ENCODE results near the gene ZNF513.

The ZNF513 gene

DNA sequence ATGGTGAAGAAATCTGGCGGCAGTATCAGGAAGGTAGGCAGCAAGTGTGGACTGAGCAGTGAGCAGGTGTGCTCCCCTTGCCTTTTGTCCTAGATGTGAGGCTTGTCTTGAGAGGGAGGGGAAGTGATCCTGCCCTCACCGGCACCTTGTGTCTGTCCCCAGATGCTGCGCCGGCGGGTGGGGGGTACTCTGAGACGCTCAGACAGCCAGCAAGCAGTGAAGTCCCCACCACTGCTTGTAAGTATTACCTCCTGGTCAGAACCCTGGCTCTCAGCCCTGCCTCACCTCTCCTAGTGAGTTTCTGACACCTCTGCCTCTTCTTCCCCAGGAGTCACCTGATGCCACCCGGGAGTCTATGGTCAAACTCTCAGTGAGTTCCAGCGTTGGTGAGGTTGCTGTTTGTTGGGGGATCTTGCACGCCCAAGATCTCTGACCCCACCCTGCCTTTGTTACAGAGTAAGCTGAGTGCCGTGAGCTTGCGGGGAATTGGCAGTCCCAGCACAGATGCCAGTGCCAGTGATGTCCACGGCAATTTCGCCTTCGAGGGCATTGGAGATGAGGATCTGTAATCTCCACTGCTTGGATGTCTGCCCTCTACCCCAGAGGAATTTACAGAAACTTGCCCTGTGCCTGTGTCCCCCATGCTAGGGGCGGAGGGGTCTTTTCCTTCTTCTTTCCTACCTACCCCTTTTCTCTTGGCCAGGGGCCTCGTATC, 4.2 kb downstream of the ZNF513 start:
- Histone ChIP-seq H3K18ac (ENCODE audit: low read length) (no peak overlapping the region), H3K79me1 (ENCODE audit: low read length) (peaks cover 12% of the 10 kb centered on the region), H3K79me2 (ENCODE audit: control insufficient read depth, insufficient read depth, low read length, poor library complexity) (peaks cover 7% of the 10 kb centered on the region), H3K4ac (ENCODE audit: low read depth, low read length) (no peak overlapping the region), H4K12ac (ENCODE audit: low read depth, low read length) (no peak overlapping the region), H3K9ac (ENCODE audit: low read length) (no peak overlapping the region), H3K27ac (ENCODE audit: low read depth, low read length) (no peak overlapping the region), H2BK12ac (ENCODE audit: low read length) (no peak overlapping the region), H4K91ac (ENCODE audit: low read depth, low read length) (no peak overlapping the region), H3K23ac (ENCODE audit: low read length) (no peak overlapping the region), H2BK120ac (ENCODE audit: insufficient read depth, low read length, poor library complexity) (no peak overlapping the region), H3K9me3 (ENCODE audit: insufficient read depth, low read depth, low read length) (no peaks in the 10 kb centered on the region), H4K8ac (ENCODE audit: low read depth, low read length) (no peak overlapping the region), H3K4me1 (ENCODE audit: control insufficient read depth in 1 of 2, insufficient read depth in 2 of 2, low read length in 2 of 2) (peaks cover 7 to 8% of the 10 kb centered on the region in 2 experiments), H2AK5ac (ENCODE audit: low read length) (no peak overlapping the region), H3K27me3 (ENCODE audit: insufficient read depth, low read length) (no peaks in the 10 kb centered on the region), H3K36me3 (ENCODE audit: control insufficient read depth in 1 of 2, insufficient read depth in 2 of 2, low read length in 2 of 2) (peaks cover 55 to 62% of the 10 kb centered on the region in 2 experiments), H3K4me2 (ENCODE audit: low read length) (no peak overlapping the region), H2AFZ (ENCODE audit: insufficient read depth, low read length, poor library complexity) (no peak overlapping the region), H3K14ac (ENCODE audit: low read length) (no peak overlapping the region), H2BK5ac (ENCODE audit: low read depth, low read length, poor library complexity) (no peak overlapping the region), H3K4me3 (ENCODE audit: low read depth, low read length) (no peak overlapping the region)
- WGBS (ENCODE audit: extremely low coverage, insufficient coverage, insufficient read length) = no CpG with 5 or more reads among the region's 16 CpGs
- no peak for DNase-seq

DNA sequence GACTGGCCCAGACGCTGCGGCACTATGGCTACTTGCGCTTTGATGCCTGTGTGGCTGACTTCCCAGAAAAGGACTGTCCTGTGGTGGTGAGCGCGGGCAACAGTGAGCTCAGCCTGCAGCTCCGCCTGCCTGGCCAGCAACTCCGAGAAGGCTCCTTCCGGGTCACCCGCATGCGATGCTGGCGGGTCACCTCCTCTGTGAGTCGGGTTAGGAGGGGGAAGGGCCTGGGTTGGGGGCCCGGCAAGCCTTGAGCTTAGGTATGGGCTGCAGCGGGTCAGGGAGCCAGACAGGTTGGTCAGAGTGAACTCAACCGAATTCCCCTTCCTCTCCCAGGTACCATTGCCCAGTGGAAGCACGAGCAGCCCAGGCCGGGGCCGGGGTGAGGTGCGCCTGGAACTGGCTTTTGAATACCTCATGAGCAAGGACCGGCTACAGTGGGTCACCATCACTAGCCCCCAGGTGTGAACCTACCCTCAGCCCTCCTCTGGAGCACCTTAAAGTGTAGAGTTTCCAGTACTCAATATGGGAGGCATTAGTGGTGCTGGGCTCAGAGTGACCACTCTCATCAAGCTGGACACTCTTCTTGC, 4.9 kb downstream of the ZNF513 start:
- no CpG with 5 or more reads among the region's 20 CpGs for WGBS (ENCODE audit: extremely low coverage, insufficient coverage, insufficient read length)
- no peak overlapping the region for H2BK5ac ChIP-seq (ENCODE audit: low read depth, low read length, poor library complexity)

DNA sequence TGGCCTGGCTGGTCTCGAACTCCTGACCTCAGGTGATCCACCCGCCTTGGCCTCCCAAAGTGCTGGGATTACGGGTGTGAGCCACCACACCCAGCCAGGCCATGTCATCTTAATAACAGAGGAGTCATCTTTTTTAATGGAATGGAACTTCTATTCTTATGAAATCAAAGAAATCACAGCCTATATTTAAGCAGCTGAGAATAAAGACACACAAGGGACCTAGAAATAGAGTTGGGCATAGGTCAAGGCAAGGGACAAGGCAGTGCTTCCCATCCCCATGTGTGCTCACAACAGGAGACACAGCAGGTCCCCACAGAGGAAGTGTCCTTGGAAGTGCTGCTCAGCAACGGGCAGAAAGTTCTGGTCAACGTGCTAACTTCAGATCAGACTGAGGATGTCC, 7.0 kb downstream of the ZNF513 start:
- Histone ChIP-seq H3K4me3 (ENCODE audit: low read depth, low read length) (no peak overlapping the region), H2AFZ (ENCODE audit: insufficient read depth, low read length, poor library complexity) (no peak overlapping the region), H4K8ac (ENCODE audit: low read depth, low read length) (no peak overlapping the region), H3K9ac (ENCODE audit: low read length) (no peak overlapping the region), H3K14ac (ENCODE audit: low read length) (no peak overlapping the region), H4K12ac (ENCODE audit: low read depth, low read length) (no peak overlapping the region), H2BK120ac (ENCODE audit: insufficient read depth, low read length, poor library complexity) (no peak overlapping the region), H4K91ac (ENCODE audit: low read depth, low read length) (no peak overlapping the region), H3K4me1 (ENCODE audit: control insufficient read depth in 1 of 2, insufficient read depth in 2 of 2, low read length in 2 of 2) (peaks cover 4 to 11% of the 10 kb centered on the region in 2 experiments), H3K23ac (ENCODE audit: low read length) (no peak overlapping the region), H3K36me3 (ENCODE audit: control insufficient read depth in 1 of 2, insufficient read depth in 2 of 2, low read length in 2 of 2) (peaks cover 47 to 54% of the 10 kb centered on the region in 2 experiments), H3K79me1 (ENCODE audit: low read length) (peaks cover 15% of the 10 kb centered on the region), H3K18ac (ENCODE audit: low read length) (no peak overlapping the region), H3K4me2 (ENCODE audit: low read length) (no peak overlapping the region), H2AK5ac (ENCODE audit: low read length) (no peak overlapping the region), H2BK12ac (ENCODE audit: low read length) (no peak overlapping the region), H3K27me3 (ENCODE audit: insufficient read depth, low read length) (no peaks in the 10 kb centered on the region), H2BK5ac (ENCODE audit: low read depth, low read length, poor library complexity) (no peak overlapping the region), H3K9me3 (ENCODE audit: insufficient read depth, low read depth, low read length) (no peaks in the 10 kb centered on the region), H3K27ac (ENCODE audit: low read depth, low read length) (no peak overlapping the region), H3K79me2 (ENCODE audit: control insufficient read depth, insufficient read depth, low read length, poor library complexity) (peaks cover 13% of the 10 kb centered on the region), H3K4ac (ENCODE audit: low read depth, low read length) (no peak overlapping the region)
- DNase-seq = no peak
- WGBS (ENCODE audit: extremely low coverage, insufficient coverage, insufficient read length) = no CpG with 5 or more reads among the region's 5 CpGs

More for the DNA sequence above, 4.9 kb downstream of the ZNF513 start:
- no peak for DNase-seq
- Histone ChIP-seq H3K4me2 (ENCODE audit: low read length) (no peak overlapping the region), H3K14ac (ENCODE audit: low read length) (no peak overlapping the region), H2AFZ (ENCODE audit: insufficient read depth, low read length, poor library complexity) (no peak overlapping the region), H3K23ac (ENCODE audit: low read length) (no peak overlapping the region), H3K27ac (ENCODE audit: low read depth, low read length) (no peak overlapping the region), H3K4me1 (ENCODE audit: control insufficient read depth in 1 of 2, insufficient read depth in 2 of 2, low read length in 2 of 2) (peaks cover 4 to 5% of the 10 kb centered on the region in 2 experiments), H4K91ac (ENCODE audit: low read depth, low read length) (no peak overlapping the region), H2AK5ac (ENCODE audit: low read length) (no peak overlapping the region), H3K79me2 (ENCODE audit: control insufficient read depth, insufficient read depth, low read length, poor library complexity) (peaks cover 10% of the 10 kb centered on the region), H3K79me1 (ENCODE audit: low read length) (peaks cover 13% of the 10 kb centered on the region), H3K18ac (ENCODE audit: low read length) (no peak overlapping the region), H3K9ac (ENCODE audit: low read length) (no peak overlapping the region), H3K36me3 (ENCODE audit: control insufficient read depth in 1 of 2, insufficient read depth in 2 of 2, low read length in 2 of 2) (peaks cover 51 to 58% of the 10 kb centered on the region in 2 experiments), H2BK120ac (ENCODE audit: insufficient read depth, low read length, poor library complexity) (no peak overlapping the region), H3K4ac (ENCODE audit: low read depth, low read length) (no peak overlapping the region), H3K9me3 (ENCODE audit: insufficient read depth, low read depth, low read length) (no peaks in the 10 kb centered on the region), H3K27me3 (ENCODE audit: insufficient read depth, low read length) (no peaks in the 10 kb centered on the region), H4K8ac (ENCODE audit: low read depth, low read length) (no peak overlapping the region), H4K12ac (ENCODE audit: low read depth, low read length) (no peak overlapping the region), H2BK12ac (ENCODE audit: low read length) (no peak overlapping the region), H3K4me3 (ENCODE audit: low read depth, low read length) (no peak overlapping the region)

DNA sequence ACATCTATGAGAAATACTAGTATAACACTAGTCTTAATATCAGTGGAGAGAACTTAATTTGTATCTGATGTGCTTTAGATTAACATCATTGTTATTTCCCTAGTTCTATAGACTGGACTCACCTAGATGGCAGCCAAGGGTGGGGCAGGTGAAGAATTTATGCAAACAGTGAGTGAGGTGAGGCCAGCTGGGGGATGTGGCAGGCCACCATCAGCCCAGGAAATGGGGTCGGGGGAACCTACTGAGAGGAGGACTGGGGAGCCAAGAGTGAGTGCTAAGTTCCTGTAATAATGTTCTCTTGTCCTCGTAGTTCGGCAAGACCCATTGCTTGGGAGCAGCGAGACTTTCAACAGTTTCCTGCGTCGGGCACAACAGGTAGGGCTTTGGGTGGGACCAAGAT, 7.6 kb downstream of the ZNF513 start:
- Histone ChIP-seq H3K27ac (ENCODE audit: low read depth, low read length) (no peak overlapping the region), H3K79me2 (ENCODE audit: control insufficient read depth, insufficient read depth, low read length, poor library complexity) (peaks cover 13% of the 10 kb centered on the region), H3K4ac (ENCODE audit: low read depth, low read length) (no peak overlapping the region), H2BK5ac (ENCODE audit: low read depth, low read length, poor library complexity) (no peak overlapping the region), H3K9ac (ENCODE audit: low read length) (no peak overlapping the region), H3K27me3 (ENCODE audit: insufficient read depth, low read length) (no peaks in the 10 kb centered on the region), H3K4me2 (ENCODE audit: low read length) (no peak overlapping the region), H2BK12ac (ENCODE audit: low read length) (no peak overlapping the region), H2AK5ac (ENCODE audit: low read length) (no peak overlapping the region), H3K14ac (ENCODE audit: low read length) (no peak overlapping the region), H3K9me3 (ENCODE audit: insufficient read depth, low read depth, low read length) (no peaks in the 10 kb centered on the region), H3K4me3 (ENCODE audit: low read depth, low read length) (no peak overlapping the region), H3K23ac (ENCODE audit: low read length) (no peak overlapping the region), H2BK120ac (ENCODE audit: insufficient read depth, low read length, poor library complexity) (no peak overlapping the region), H3K36me3 (ENCODE audit: control insufficient read depth in 1 of 2, insufficient read depth in 2 of 2, low read length in 2 of 2) (peaks cover 42 to 53% of the 10 kb centered on the region in 2 experiments), H4K12ac (ENCODE audit: low read depth, low read length) (no peak overlapping the region), H2AFZ (ENCODE audit: insufficient read depth, low read length, poor library complexity) (no peak overlapping the region), H3K79me1 (ENCODE audit: low read length) (peaks cover 15% of the 10 kb centered on the region), H4K91ac (ENCODE audit: low read depth, low read length) (no peak overlapping the region), H4K8ac (ENCODE audit: low read depth, low read length) (no peak overlapping the region), H3K18ac (ENCODE audit: low read length) (no peak overlapping the region), H3K4me1 (ENCODE audit: control insufficient read depth in 1 of 2, insufficient read depth in 2 of 2, low read length in 2 of 2) (peaks cover 4 to 11% of the 10 kb centered on the region in 2 experiments)
- no peak for DNase-seq
- no CpG with 5 or more reads among the region's 6 CpGs for WGBS (ENCODE audit: extremely low coverage, insufficient coverage, insufficient read length)
